MV-4-11 (cell line): ENCODE measurements around the gene CUTA.
A peak's percentile ranks its signal among the peaks of the same experiment; 100 is the strongest.

ENCODE experiments used
- DNase-seq: peaks from one replicate; lab custom pipeline; 2025; lab: John Stamatoyannopoulos, UW

Gene CUTA

GRCh38 chr6:33423777-33424176, 5.9 kb upstream of the CUTA start:
- no peak for DNase-seq

- no peak for DNase-seq
These were observed 3.4 kb upstream of the CUTA start for GRCh38 chr6:33421344-33421643.

- no peak for DNase-seq
These were observed 2.8 kb upstream of the CUTA start for GRCh38 chr6:33420491-33421343.

- DNase-seq: no peak
These were observed 1.9 kb upstream of the CUTA start, which contains the start of gene SYNGAP1 for GRCh38 chr6:33419580-33420490. Gene SYNGAP1 (plus strand): TSS chr6:33420065. CDS start chr6:33420265, 200 bp downstream.

- no peak for DNase-seq
These were observed 884 bp upstream of the CUTA start for GRCh38 chr6:33418690-33419291.

GRCh38 chr6:33417128-33417902, 592 bp downstream of the CUTA start:
- no peak for DNase-seq

GRCh38 chr6:33416386-33417127, 1.4 kb downstream of the CUTA start:
- DNase-seq: no peak

- no peak for DNase-seq
These were observed 2.1 kb downstream of the CUTA start for GRCh38 chr6:33415831-33416230.

GRCh38 chr6:33414592-33415271, 3.2 kb downstream of the CUTA start:
- peak; percentile 50 for DNase-seq

- DNase-seq: no peak
These were observed 4.4 kb downstream of the CUTA start for GRCh38 chr6:33413241-33414120.

GRCh38 chr6:33412140-33413009, 5.5 kb downstream of the CUTA start:
- no peak for DNase-seq

- DNase-seq: no peak
These were observed 6.3 kb downstream of the CUTA start for GRCh38 chr6:33411632-33412005.

GRCh38 chr6:33410711-33411631, 6.9 kb downstream of the CUTA start, which contains the start of gene PHF1:
Gene PHF1 (plus strand): TSS chr6:33411014. CDS start chr6:33412264, 1,250 bp downstream.
- peak; percentile 68 for DNase-seq

GRCh38 chr6:33410050-33410710, 7.7 kb downstream of the CUTA start:
- peak; percentile 96 for DNase-seq

GRCh38 chr6:33407132-33407718, 10.7 kb downstream of the CUTA start:
- peak; percentile 29 for DNase-seq

GRCh38 chr6:33406126-33406525, 11.8 kb downstream of the CUTA start:
- no peak for DNase-seq
